HepG2 (cell line): ENCODE results near the gene ART5. TPM values are rescaled to one million over a fixed set of nuclear protein-coding genes. Genes with fewer than 3 reads are reported as not detected.
"Not testable (repeated sequence)": the region's sequence is repeated elsewhere in the genome, so short reads cannot be mapped to it uniquely, and the experiment has no call there.

Experiments
- ATAC-seq: fragments of 200-7000 bp; cut with Tn5 transposase; 3 replicates; pipeline ENCODE4 v1.9.1; 2020; ENCODE audit warnings: mild to moderate bottlenecking, moderate library complexity
- BruUV-seq: library from RNA; stranded (reverse); fragments of 400-500 nt; replicated peaks from 2 replicates; lab custom pipeline; 2021; lab: Mats Ljungman, UMichigan
- CTCF ChIA-PET: fragments of 300-600 bp; formaldehyde crosslinking; extraction: SDS; loops from one replicate; lab custom pipeline; 2021; ENCODE audit warnings: low total read pairs, inconsistent platforms, low intra/inter-chr PET ratio; lab: Yijun Ruan, JAX
- POLR2A ChIA-PET: fragments of 350-600 bp; sonication (Branson Sonifier 250); formaldehyde crosslinking; loops from one replicate; lab custom pipeline; 2020; ENCODE audit warnings: antibody characterized with exemption, inconsistent platforms; lab: Yijun Ruan, JAX
- DNase-seq: peaks from one replicate; pipeline ENCODE4 v3.0.0-alpha.2; 2015; ENCODE audit warnings: low spot score
- FAIRE-seq: peaks from 3 replicates; lab custom pipeline; 2011; peaks lifted over from hg19 to GRCh38; lab: Jason Lieb, UNC
- H2AFZ ChIP-seq: one replicate; pipeline ENCODE4 v1.6.1; 2011; ENCODE audit warnings: low read length, inconsistent platforms
- H3K27ac ChIP-seq: fragments of 300-600 bp; 3 replicates; pipeline ENCODE4 v1.8.0; 2011; ENCODE audit warnings: mixed run types, mild to moderate bottlenecking, mixed read lengths, low read length, inconsistent platforms; ENCODE audit not compliant: insufficient read depth; ENCODE audit errors: extremely low read length
- H3K27me3 ChIP-seq, 2 experiments: fragments of 200-600 bp in 1 of 2; 2 replicates in 1 of 2; 3 replicates in 1 of 2; pipeline versions ENCODE4 v1.6.0 to v1.8.0; 2011; ENCODE audit warnings: low read length in 2 of 2, mild to moderate bottlenecking in 2 of 2, moderate library complexity in 2 of 2, inconsistent platforms in 1 of 2; ENCODE audit not compliant: insufficient read depth in 2 of 2, control insufficient read depth in 1 of 2
- H3K36me3 ChIP-seq, 2 experiments: fragments of 200-600 bp in 1 of 2; replicated peaks in 1 of 2; 2 replicates in 1 of 2; 3 replicates in 1 of 2; pipeline versions ENCODE4 v1.5.1 to v1.8.0; 2011; ENCODE audit warnings: low read length in 2 of 2, inconsistent platforms in 1 of 2; ENCODE audit not compliant: insufficient read depth in 2 of 2, control insufficient read depth in 1 of 2
- H3K4me1 ChIP-seq: 2 replicates; pipeline ENCODE4 v1.5.1; 2012; ENCODE audit warnings: low read length, inconsistent platforms; ENCODE audit not compliant: insufficient read depth
- H3K4me2 ChIP-seq: 2 replicates; pipeline ENCODE4 v1.6.0; 2011; ENCODE audit warnings: low read depth, low read length, inconsistent platforms
- H3K4me3 ChIP-seq, 3 experiments: fragments of 200-600 bp in 1 of 3; sonication (generic), shearing (Covaris generic) in 1 of 3; replicated peaks in 1 of 3; 2 replicates each; pipeline ENCODE4 v1.5.1; 2011 to 2016; ENCODE audit warnings: low read length in 3 of 3, inconsistent platforms in 2 of 3, low read depth in 2 of 3, mild to moderate bottlenecking in 2 of 3, control low read depth in 1 of 3, mixed read lengths in 1 of 3; ENCODE audit not compliant: insufficient read depth in 1 of 3
- H3K79me2 ChIP-seq: one replicate; pipeline ENCODE4 v1.6.1; 2011; ENCODE audit warnings: low read length, inconsistent platforms; ENCODE audit not compliant: insufficient read depth
- H3K9ac ChIP-seq: 2 replicates; pipeline ENCODE4 v1.6.0; 2011; ENCODE audit warnings: mild to moderate bottlenecking, low read depth, low read length, inconsistent platforms; ENCODE audit not compliant: insufficient read depth
- H3K9me3 ChIP-seq: 2 replicates; pipeline ENCODE4 v1.5.1; 2012; ENCODE audit warnings: mild to moderate bottlenecking, low read length
- H4K20me1 ChIP-seq: 2 replicates; pipeline ENCODE4 v1.6.0; 2011; ENCODE audit warnings: inconsistent platforms, mild to moderate bottlenecking, low read length, moderate library complexity; ENCODE audit not compliant: insufficient read depth
- NFYC ChIP-seq: IDR thresholded peaks from 2 replicates; pipeline ENCODE4 v1.6.1; 2016; ENCODE audit warnings: missing genetic modification reagents, missing compliant biosample characterization
- THAP11 ChIP-seq: IDR thresholded peaks from 2 replicates; pipeline ENCODE4 v1.6.1; 2016; ENCODE audit warnings: missing biosample characterization, missing genetic modification reagents
- ZNF143 ChIP-seq: sonication (generic); formaldehyde crosslinking; IDR thresholded peaks from 2 replicates; pipeline ENCODE4 v1.4.0; 2020; ENCODE audit warnings: missing genetic modification reagents
- WGBS: methylation state at CpG from one replicate; pipeline ENCODE4 v1.1.6; 2017; ENCODE audit warnings: low lambda C conversion rate; 5-methylcytosine and 5-hydroxymethylcytosine counted together
- in situ Hi-C: cut with HindIII; loops from 2 replicates; pipeline ENCODE4 v1.10.0; 2017; ENCODE audit warnings: low pct_unique_long_range_greater_than_20kb; ENCODE audit not compliant: extremely low pct_ligation_motif_present
- intact Hi-C: fragments of 100-400 bp; cut with micrococcal nuclease; formaldehyde crosslinking; loops from one replicate; pipeline ENCODE4 v1.10.0; 2022; ENCODE audit not compliant: unreplicated experiment
- polyA plus RNA-seq, 8 experiments: library from polyadenylated mRNA; depleted of rRNA in 3 of 8; stranded (reverse) in 7 of 8; unstranded in 1 of 8; fragments of >200 nt; fragmentation: Illumina TruSeq in 4 of 8; extraction: Trizol in 4 of 8; gene quantifications; 2 replicates each; pipeline versions ENCODE4 v1.2.1 to v1.2.3, GENCODE V29; 2011 to 2016; ENCODE audit warnings: low read depth in 4 of 8, missing spikeins in 1 of 8, mixed read lengths in 1 of 8; ENCODE audit not compliant: insufficient read depth in 1 of 8
- small RNA-seq, 3 experiments: library from RNA; depleted of rRNA; stranded (forward); fragments of <200 nt; gene quantifications; one replicate each; pipeline ENCODE3, GENCODE V24; 2012; ENCODE audit warnings: low read depth in 2 of 3, low replicate concordance in 1 of 3; ENCODE audit not compliant: insufficient read length in 3 of 3, insufficient read depth in 2 of 3
- total RNA-seq, 5 experiments: library from RNA; depleted of rRNA; stranded (reverse); fragments of >200 nt; fragmentation: Illumina TruSeq; extraction: Trizol; gene quantifications; 2 replicates each; pipeline ENCODE4 v1.2.3, GENCODE V29; 2016; ENCODE audit warnings: low read depth in 1 of 5

ART5 gene
- total and polyA plus RNA-seq, 2 of the 13 experiments (the other 11 are each of a cell fraction or from before 2014, with no cell fraction given), result 0.55 to 0.93 TPM

DNA sequence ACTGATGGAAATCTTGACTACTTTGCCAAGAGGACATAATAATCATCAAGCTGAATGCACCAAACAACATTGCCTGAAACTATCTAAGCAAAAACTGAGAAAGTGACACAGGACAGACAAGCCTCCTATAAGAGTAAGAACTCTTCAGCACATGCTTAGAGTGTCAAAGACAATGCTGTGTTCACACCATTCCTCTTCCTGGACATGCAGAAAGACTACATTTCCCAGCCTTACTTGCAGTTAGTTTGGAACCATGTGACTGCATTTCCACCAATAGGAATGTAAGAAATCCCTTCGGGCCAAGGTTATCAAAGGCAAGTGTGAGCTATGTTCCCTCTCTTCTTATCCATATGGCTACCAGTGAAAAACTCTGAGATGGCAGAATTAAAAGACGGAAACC is 51.6 kb downstream of the ART5 start:
- H3K27ac ChIP-seq, CTCF ChIA-PET, H3K4me3 ChIP-seq, BruUV-seq, in situ Hi-C loops, H3K9me3 ChIP-seq, H4K20me1 ChIP-seq, intact Hi-C loops, H3K27me3 ChIP-seq, H3K4me2 ChIP-seq, POLR2A ChIA-PET, ATAC-seq, H3K36me3 ChIP-seq, FAIRE-seq, DNase-seq, H2AFZ ChIP-seq, H3K9ac ChIP-seq, H3K4me1 ChIP-seq, H3K79me2 ChIP-seq: not testable (repeated sequence)
- TF ChIP-seq THAP11 (CRISPR knock-in tag) (peak; percentile 86), ZNF143 (CRISPR knock-in tag) (peak; percentile 69), NFYC (CRISPR knock-in tag) (0 out of 2 replicates have a peak, but pooled peaks have one; percentile 29)
- 16% methylated on average over 2 of the region's 2 CpGs for WGBS

DNA sequence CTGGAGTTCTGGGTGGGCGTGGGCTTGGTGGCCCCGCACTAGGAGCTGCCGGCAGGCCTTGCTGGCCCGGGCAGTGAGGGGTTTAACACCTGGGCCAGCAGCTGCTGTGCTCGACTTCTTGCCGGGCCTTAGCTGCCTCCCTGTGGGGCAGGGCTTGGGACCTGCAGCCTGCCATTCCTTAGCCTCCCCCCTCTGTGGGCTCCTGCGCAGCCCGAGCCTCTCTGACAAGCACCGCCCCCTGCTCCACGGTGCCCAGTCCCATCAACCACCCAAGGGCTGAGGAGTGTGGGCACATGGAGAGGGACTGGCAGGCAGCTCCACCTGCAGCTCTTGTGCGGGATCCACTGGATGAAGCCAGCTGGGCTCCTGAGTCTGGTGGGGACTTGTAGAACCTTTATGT is 53.0 kb downstream of the ART5 start:
- DNase-seq, H2AFZ ChIP-seq, H3K4me2 ChIP-seq, in situ Hi-C loops, POLR2A ChIA-PET, FAIRE-seq, BruUV-seq, H4K20me1 ChIP-seq, H3K9ac ChIP-seq, H3K9me3 ChIP-seq, H3K4me1 ChIP-seq, H3K36me3 ChIP-seq, intact Hi-C loops, CTCF ChIA-PET, H3K79me2 ChIP-seq, ATAC-seq, H3K27me3 ChIP-seq, H3K4me3 ChIP-seq, H3K27ac ChIP-seq: not testable (repeated sequence)
- WGBS, result no CpG with 5 or more reads among the region's 11 CpGs

Small RNA genes within 50 kb of the gene (small RNA-seq; reads per million reads assigned to genes)
- 0 reads per million in 3 experiments for gene RF00019

Other genes with a start within 250 kb of the ART5 start
- gene ART1, start 3.1 kb upstream of the ART5 start, total RNA-seq (2016; rRNA removed; fragmentation: Illumina TruSeq; extraction: Trizol), result not detected in 2 replicates
- not detected in 2 replicates for gene ART1, start 3.1 kb upstream of the ART5 start, polyA plus RNA-seq (2011; rRNA removed)
- 0.27 and 0.71 TPM in 2 replicates for gene CHRNA10, start 29.4 kb upstream of the ART5 start, total RNA-seq (2016; rRNA removed; fragmentation: Illumina TruSeq; extraction: Trizol)
- 0.44 and 0.53 TPM in 2 replicates for gene CHRNA10, start 29.4 kb upstream of the ART5 start, polyA plus RNA-seq (2011; rRNA removed)
- gene NUP98, start 155.6 kb upstream of the ART5 start, total RNA-seq (2016; rRNA removed; fragmentation: Illumina TruSeq; extraction: Trizol), result 85.3 and 126 TPM in 2 replicates
- 73.6 and 76.6 TPM in 2 replicates for gene NUP98, start 155.6 kb upstream of the ART5 start, polyA plus RNA-seq (2011; rRNA removed)
- 16.8 and 21.5 TPM in 2 replicates for gene PGAP2, start 166.6 kb upstream of the ART5 start, total RNA-seq (2016; rRNA removed; fragmentation: Illumina TruSeq; extraction: Trizol)
- gene PGAP2, start 166.6 kb upstream of the ART5 start, polyA plus RNA-seq (2011; rRNA removed), result 46.8 and 47.8 TPM in 2 replicates
- 7.7 TPM in 2 replicates for gene RHOG, start 199.0 kb upstream of the ART5 start, total RNA-seq (2016; rRNA removed; fragmentation: Illumina TruSeq; extraction: Trizol)
- 23.4 and 27.1 TPM in 2 replicates for gene RHOG, start 199.0 kb upstream of the ART5 start, polyA plus RNA-seq (2011; rRNA removed)
- gene STIM1, start 213.7 kb upstream of the ART5 start, total RNA-seq (2016; rRNA removed; fragmentation: Illumina TruSeq; extraction: Trizol), result 16.3 and 19.2 TPM in 2 replicates
- 28.5 and 33.3 TPM in 2 replicates for gene STIM1, start 213.7 kb upstream of the ART5 start, polyA plus RNA-seq (2011; rRNA removed)